Astrocyte of the spinal cord (primary cell): ENCODE results near the gene RILP.

ENCODE experiments used
- DNase-seq: peaks from one replicate; pipeline ENCODE4 v3.0.0; 2011; ENCODE audit warnings: low read depth, low spot score
- H3K4me3 ChIP-seq: 2 replicates; pipeline ENCODE4 v1.5.1; 2011; ENCODE audit warnings: low read depth, mild to moderate bottlenecking, low read length, moderate library complexity
- CTCF ChIP-seq: IDR thresholded peaks from 2 replicates; pipeline ENCODE4 v1.5.1; 2012; ENCODE audit warnings: low read depth, mild to moderate bottlenecking, low read length, inconsistent platforms
- in situ Hi-C: cut with HindIII; loops from 2 replicates; pipeline ENCODE4 v1.10.0; 2017; ENCODE audit warnings: low sequenced_read_pairs

RILP gene

GRCh38 chr17:1624650-1625049 lies 25.0 kb downstream of the RILP start:
- no peak overlapping the region for H3K4me3 ChIP-seq
- TF ChIP-seq CTCF, result no peak
- DNase-seq, result no peak
- in situ Hi-C loops, result no loop called here

GRCh38 chr17:1623057-1623630 lies 26.5 kb downstream of the RILP start:
- H3K4me3 ChIP-seq, result no peak overlapping the region
- no peak for DNase-seq
- in situ Hi-C loops, result no loop called here
- no peak for TF ChIP-seq CTCF

GRCh38 chr17:1621273-1621954 lies 28.3 kb downstream of the RILP start:
- in situ Hi-C loops, result no loop called here
- no peak for DNase-seq
- no peak for TF ChIP-seq CTCF
- no peak overlapping the region for H3K4me3 ChIP-seq

GRCh38 chr17:1620486-1620885 lies 29.2 kb downstream of the RILP start:
- in situ Hi-C loops, result no loop called here
- DNase-seq, result no peak
- TF ChIP-seq CTCF, result no peak
- H3K4me3 ChIP-seq, result no peak overlapping the region

- peak; percentile 48 for DNase-seq
- no peak for TF ChIP-seq CTCF
- no peak overlapping the region for H3K4me3 ChIP-seq
- in situ Hi-C loops, result no loop called here
These were observed 32.0 kb downstream of the RILP start for GRCh38 chr17:1617620-1618174.

- in situ Hi-C loops, result no loop called here
- no peak overlapping the region for H3K4me3 ChIP-seq
- TF ChIP-seq CTCF, result no peak
- DNase-seq, result no peak
These were observed 33.6 kb downstream of the RILP start for GRCh38 chr17:1616101-1616500.
